Upper lobe of left lung (tissue), 6 donors: Measurements from ENCODE around the gene BMP6. TPM values are rescaled to one million over a fixed set of nuclear protein-coding genes. Genes with fewer than 3 reads are reported as not detected.

Experiments
- ATAC-seq, 2 donors: fragments of 200-7000 bp; cut with Tn5 transposase; one replicate each; pipeline ENCODE4 v1.9.1; 2022; ENCODE audit warnings: mild to moderate bottlenecking in 2 of 2, moderate library complexity in 2 of 2; ENCODE audit not compliant: low FRiP score in 2 of 2
- DNase-seq, 2 donors: peaks; one replicate each; pipeline ENCODE4 v3.0.0-alpha.2; 2019 to 2020
- H3K27ac ChIP-seq, 4 donors: fragments of 200-600 bp; sonication (generic); one replicate each; pipeline ENCODE4 v1.5.1; 2016 to 2019
- H3K27me3 ChIP-seq, 4 donors: fragments of 200-600 bp; sonication (generic); one replicate each; pipeline ENCODE4 v1.5.1; 2017 to 2019
- H3K36me3 ChIP-seq, 4 donors: fragments of 200-600 bp; sonication (generic); one replicate each; pipeline ENCODE4 v1.5.1; 2016 to 2019
- H3K4me1 ChIP-seq, 4 donors: fragments of 200-600 bp; sonication (generic); one replicate each; pipeline ENCODE4 v1.5.1; 2018 to 2019
- H3K4me3 ChIP-seq, 4 donors: fragments of 200-600 bp; sonication (generic); one replicate each; pipeline ENCODE4 v1.5.1; 2017 to 2019; ENCODE audit warnings: mild to moderate bottlenecking in 2 of 4, moderate library complexity in 1 of 4
- H3K9me3 ChIP-seq, 4 donors: fragments of 200-600 bp; sonication (generic); one replicate each; pipeline ENCODE4 v1.5.1; 2018 to 2019
- CTCF ChIP-seq, 6 experiments: fragments of 450-650 bp in 4 of 6; fragments of 200-600 bp in 2 of 6; sonication (generic) in 2 of 6; IDR thresholded peaks; one replicate each; pipeline ENCODE4 v1.5.1; 2016 to 2019; ENCODE audit warnings: antibody characterized with exemption in 6 of 6
- EP300 ChIP-seq, 4 donors: sonication (generic); formaldehyde crosslinking; IDR thresholded peaks; one replicate each; pipeline ENCODE4 v1.5.1; 2017; ENCODE audit warnings: antibody characterized with exemption in 4 of 4, control low read depth in 2 of 4
- POLR2A ChIP-seq, 4 donors: fragments of 450-650 bp; IDR thresholded peaks; one replicate each; pipeline ENCODE4 v1.5.1; 2016 to 2017; ENCODE audit warnings: antibody characterized with exemption in 4 of 4, mild to moderate bottlenecking in 2 of 4
- POLR2AphosphoS5 ChIP-seq, 2 donors: sonication (generic); formaldehyde crosslinking; IDR thresholded peaks; one replicate each; pipeline ENCODE4 v1.5.1; 2017; ENCODE audit warnings: antibody characterized with exemption in 2 of 2
- WGBS, 2 donors: methylation state at CpG; one replicate each; pipeline ENCODE4 v1.1.5; 2017 to 2018; 5-methylcytosine and 5-hydroxymethylcytosine counted together
- total RNA-seq, 6 donors: library from RNA; depleted of rRNA in 4 of 6; stranded (reverse); fragments of >200 nt in 4 of 6; gene quantifications; one replicate each; pipeline versions ENCODE4 v1.1.0 to v1.2.1, GENCODE V29; 2016 to 2021
- donor health status: DM: no; HTN: no; CAD: no; lungs with moderate emphysema.
- donor health status: DM: no; HTN: yes; CAD: no; lungs with severe emphysema.

BMP6 gene
- total RNA-seq, 6 donors from 2014 or later: 1.0 to 25.4 (median 5.2) TPM

- Histone ChIP-seq H3K36me3 (no peaks in the 10 kb centered on the region), H3K27ac (peak overlapping the region in 1 of 4 donors; percentile 25), H3K9me3 (no peaks in the 10 kb centered on the region), H3K4me3 (no peak overlapping the region), H3K4me1 (peaks cover 21 to 36% (median 31%) of the 10 kb centered on the region in 4 donors), H3K27me3 (peaks cover 0 to 31% (median 16%) of the 10 kb centered on the region in 4 donors)
- 45 to 64% methylated on average over 2 of the region's 2 CpGs for WGBS, 2 donors
- no peak for DNase-seq
- ATAC-seq: no peak
- no peak for TF ChIP-seq POLR2A (IDR thresholded peaks at IDR 0.05)
- TF ChIP-seq POLR2AphosphoS5 (IDR thresholded peaks at IDR 0.05): no peak
- TF ChIP-seq CTCF (IDR thresholded peaks at IDR 0.05): no peak
Measured at GRCh38 chr6:7731294-7731693, 5.4 kb downstream of the BMP6 start.

- Histone ChIP-seq H3K4me1 (peaks cover 14 to 27% (median 23%) of the 10 kb centered on the region in 4 donors), H3K4me3 (no peak overlapping the region), H3K27ac (no peak overlapping the region), H3K27me3 (peaks cover 0 to 25% (median 12%) of the 10 kb centered on the region in 4 donors), H3K9me3 (no peaks in the 10 kb centered on the region), H3K36me3 (no peaks in the 10 kb centered on the region)
- TF ChIP-seq POLR2A (IDR thresholded peaks at IDR 0.05) (no peak), POLR2AphosphoS5 (IDR thresholded peaks at IDR 0.05) (no peak), CTCF (IDR thresholded peaks at IDR 0.05) (no peak), EP300 (IDR thresholded peaks at IDR 0.05) (no peak)
- ATAC-seq (no peak), DNase-seq (no peak)
Measured at GRCh38 chr6:7732228-7732627, 6.3 kb downstream of the BMP6 start.

- Histone ChIP-seq H3K4me3 (no peak overlapping the region), H3K27ac (peak overlapping the region in 1 of 4 donors; percentile 54), H3K36me3 (no peaks in the 10 kb centered on the region), H3K4me1 (peaks cover 0 to 7% (median 4%) of the 10 kb centered on the region in 4 donors), H3K9me3 (no peaks in the 10 kb centered on the region), H3K27me3 (no peaks in the 10 kb centered on the region)
- TF ChIP-seq POLR2A (IDR thresholded peaks at IDR 0.05): no peak
- TF ChIP-seq EP300 (IDR thresholded peaks at IDR 0.05): peak in 1 of 4 donors; percentile 15
- WGBS, 2 donors: 68 to 76% methylated on average over 18 of the region's 18 CpGs
- DNase-seq (peak in 1 of 2 donors; percentile 23), ATAC-seq (no peak)
Measured at GRCh38 chr6:7734707-7735383, 8.9 kb downstream of the BMP6 start.

- 82 to 96% methylated on average over 3 of the region's 3 CpGs for WGBS, 2 donors
- ATAC-seq (no peak), DNase-seq (no peak)
- Histone ChIP-seq H3K9me3 (no peaks in the 10 kb centered on the region), H3K4me3 (no peak overlapping the region), H3K27ac (no peak overlapping the region), H3K36me3 (no peaks in the 10 kb centered on the region), H3K27me3 (no peaks in the 10 kb centered on the region), H3K4me1 (peaks cover 0 to 3% (median 0%) of the 10 kb centered on the region in 4 donors)
- TF ChIP-seq POLR2A (IDR thresholded peaks at IDR 0.05) (no peak), EP300 (IDR thresholded peaks at IDR 0.05) (no peak), POLR2AphosphoS5 (IDR thresholded peaks at IDR 0.05) (no peak), CTCF (IDR thresholded peaks at IDR 0.05) (no peak)
Measured at GRCh38 chr6:7737106-7737505, 11.2 kb downstream of the BMP6 start.

- H3K27me3 ChIP-seq: no peaks in the 10 kb centered on the region
- H3K4me3 ChIP-seq: no peak overlapping the region
- H3K27ac ChIP-seq: no peak overlapping the region
- no peaks in the 10 kb centered on the region for H3K9me3 ChIP-seq
- H3K4me1 ChIP-seq: peaks cover 0 to 3% (median 0%) of the 10 kb centered on the region in 4 donors
- DNase-seq (no peak), ATAC-seq (no peak)
- TF ChIP-seq CTCF (IDR thresholded peaks at IDR 0.05) (no peak), POLR2AphosphoS5 (IDR thresholded peaks at IDR 0.05) (no peak), POLR2A (IDR thresholded peaks at IDR 0.05) (no peak), EP300 (IDR thresholded peaks at IDR 0.05) (no peak)
- H3K36me3 ChIP-seq: no peaks in the 10 kb centered on the region
- 90 to 92% methylated on average over 2 of the region's 2 CpGs for WGBS, 2 donors
Measured at GRCh38 chr6:7737867-7738266, 12.0 kb downstream of the BMP6 start.
